H9 (cell line): ENCODE data around the gene SEC16B. TPM values are rescaled to one million over a fixed set of nuclear protein-coding genes. Genes with fewer than 3 reads are reported as not detected.

Experiments
- DNase-seq: peaks from one replicate; pipeline ENCODE4 v3.0.0-alpha.2; 2017
- H2AFZ ChIP-seq: one replicate; pipeline ENCODE4 v1.6.1; 2013; ENCODE audit warnings: mild to moderate bottlenecking, low read length, control low read depth, moderate library complexity
- H2AK5ac ChIP-seq: 2 replicates; pipeline ENCODE4 v1.6.1; 2013; ENCODE audit warnings: low read length, control low read depth, mixed read lengths; ENCODE audit not compliant: insufficient read length
- H2BK120ac ChIP-seq: one replicate; pipeline ENCODE4 v1.6.1; 2013; ENCODE audit warnings: low read depth, mild to moderate bottlenecking, low read length, control low read depth, inconsistent platforms; ENCODE audit not compliant: poor library complexity, severe bottlenecking
- H2BK12ac ChIP-seq: 2 replicates; pipeline ENCODE4 v1.6.1; 2013; ENCODE audit warnings: low read length, control low read depth, mixed read lengths, low read depth; ENCODE audit not compliant: insufficient read length
- H2BK15ac ChIP-seq: 2 replicates; pipeline ENCODE4 v1.6.1; 2013; ENCODE audit warnings: low read depth, low read length, control low read depth
- H2BK20ac ChIP-seq: one replicate; pipeline ENCODE4 v1.6.1; 2013; ENCODE audit warnings: low read depth, mild to moderate bottlenecking, low read length, control low read depth, inconsistent platforms; ENCODE audit not compliant: poor library complexity, severe bottlenecking
- H2BK5ac ChIP-seq: 2 replicates; pipeline ENCODE4 v1.6.1; 2013; ENCODE audit warnings: low read length, control low read depth, mixed read lengths; ENCODE audit not compliant: insufficient read length
- H3K14ac ChIP-seq: 2 replicates; pipeline ENCODE4 v1.6.1; 2013; ENCODE audit warnings: low read length, control low read depth; ENCODE audit not compliant: insufficient read depth
- H3K18ac ChIP-seq: 2 replicates; pipeline ENCODE4 v1.6.1; 2013; ENCODE audit warnings: low read depth, mild to moderate bottlenecking, mixed read lengths, low read length, control low read depth; ENCODE audit not compliant: insufficient read length
- H3K23ac ChIP-seq: 2 replicates; pipeline ENCODE4 v1.6.1; 2013; ENCODE audit warnings: low read length, control low read depth, mixed read lengths, low read depth; ENCODE audit not compliant: insufficient read length
- H3K23me2 ChIP-seq: 2 replicates; pipeline ENCODE4 v1.6.1; 2013; ENCODE audit warnings: low read depth, mild to moderate bottlenecking, mixed read lengths, low read length, control low read depth; ENCODE audit not compliant: insufficient read length, poor library complexity, severe bottlenecking
- H3K27ac ChIP-seq: 2 replicates; pipeline ENCODE4 v1.5.1; 2013; ENCODE audit warnings: low read length, control low read depth, mixed read lengths, low read depth; ENCODE audit not compliant: insufficient read length
- H3K27me3 ChIP-seq: 2 replicates; pipeline ENCODE4 v1.6.1; 2013; ENCODE audit warnings: low read length, control low read depth, inconsistent platforms; ENCODE audit not compliant: insufficient read depth
- H3K4ac ChIP-seq: 2 replicates; pipeline ENCODE4 v1.6.1; 2013; ENCODE audit warnings: low read depth, mild to moderate bottlenecking, control low read depth, inconsistent platforms, low read length, moderate library complexity
- H3K4me1 ChIP-seq: 2 replicates; pipeline ENCODE4 v1.6.1; 2013; ENCODE audit warnings: low read length, control low read depth, inconsistent platforms; ENCODE audit not compliant: insufficient read depth
- H3K4me2 ChIP-seq: 2 replicates; pipeline ENCODE4 v1.6.1; 2013; ENCODE audit warnings: low read length, control low read depth, mixed read lengths; ENCODE audit not compliant: insufficient read length, insufficient read depth
- H3K56ac ChIP-seq: 2 replicates; pipeline ENCODE4 v1.6.1; 2013; ENCODE audit warnings: low read depth, mild to moderate bottlenecking, mixed read lengths, low read length, control low read depth; ENCODE audit not compliant: insufficient read length
- H3K79me1 ChIP-seq: 2 replicates; pipeline ENCODE4 v1.6.1; 2013; ENCODE audit warnings: low read depth, mild to moderate bottlenecking, moderate library complexity, low read length, control low read depth, inconsistent platforms; ENCODE audit not compliant: insufficient read depth, poor library complexity, severe bottlenecking
- H3K79me2 ChIP-seq: 2 replicates; pipeline ENCODE4 v1.6.1; 2013; ENCODE audit warnings: low read length, control low read depth, inconsistent platforms; ENCODE audit not compliant: insufficient read depth
- H3K9ac ChIP-seq: 2 replicates; pipeline ENCODE4 v1.6.1; 2013; ENCODE audit warnings: low read length, control low read depth, mixed read lengths; ENCODE audit not compliant: insufficient read length; ENCODE audit errors: extremely low read depth
- H3K9me3 ChIP-seq: one replicate; pipeline ENCODE4 v1.6.1; 2013; ENCODE audit warnings: low read depth, low read length, inconsistent platforms; ENCODE audit not compliant: control insufficient read depth
- H3T11ph ChIP-seq: one replicate; pipeline ENCODE4 v1.6.1; 2013; ENCODE audit warnings: mild to moderate bottlenecking, low read length, control low read depth, inconsistent platforms
- H4K20me1 ChIP-seq: one replicate; pipeline ENCODE4 v1.6.1; 2013; ENCODE audit not compliant: control insufficient read depth, insufficient read length, insufficient read depth
- H4K5ac ChIP-seq: 2 replicates; pipeline ENCODE4 v1.6.1; 2013; ENCODE audit warnings: low read depth, mild to moderate bottlenecking, mixed read lengths, low read length, control low read depth; ENCODE audit not compliant: insufficient read length
- H4K8ac ChIP-seq: replicated peaks from 2 replicates; pipeline ENCODE4 v1.6.1; 2013; ENCODE audit warnings: low read length, control low read depth, mixed read lengths, low read depth; ENCODE audit not compliant: insufficient read length
- H4K91ac ChIP-seq: 2 replicates; pipeline ENCODE4 v1.6.1; 2013; ENCODE audit warnings: low read depth, mild to moderate bottlenecking, moderate library complexity, mixed read lengths, low read length, control low read depth; ENCODE audit not compliant: insufficient read length
- H3K27ac Mint-ChIP-seq, 3 experiments: 2 replicates in 2 of 3; 3 replicates in 1 of 3; pipeline ENCODE4 v1.8.0; 2020 to 2021; ENCODE audit warnings: mixed read lengths in 3 of 3, mild to moderate bottlenecking in 1 of 3, moderate library complexity in 1 of 3
- H3K27me3 Mint-ChIP-seq: 2 replicates; pipeline ENCODE4 v1.8.0; 2021; ENCODE audit warnings: low read depth, mild to moderate bottlenecking, moderate library complexity, mixed read lengths
- H3K36me3 Mint-ChIP-seq, 3 experiments: 2 replicates in 2 of 3; 3 replicates in 1 of 3; pipeline ENCODE4 v1.8.0; 2020 to 2021; ENCODE audit warnings: low read depth in 3 of 3, mixed read lengths in 3 of 3; ENCODE audit not compliant: insufficient read depth in 1 of 3
- H3K4me1 Mint-ChIP-seq, 2 experiments: 2 replicates each; pipeline ENCODE4 v1.8.0; 2020; ENCODE audit warnings: mixed read lengths in 2 of 2
- H3K4me3 Mint-ChIP-seq, 2 experiments: 2 replicates in 1 of 2; 3 replicates in 1 of 2; pipeline ENCODE4 v1.8.0; 2020 to 2021; ENCODE audit warnings: mild to moderate bottlenecking in 2 of 2, mixed read lengths in 2 of 2, moderate library complexity in 1 of 2
- H3K9me3 Mint-ChIP-seq, 2 experiments: 2 replicates in 1 of 2; 3 replicates in 1 of 2; pipeline ENCODE4 v1.8.0; 2020; ENCODE audit warnings: mild to moderate bottlenecking in 2 of 2, mixed read lengths in 2 of 2, moderate library complexity in 1 of 2
- WGBS: extraction: QIAGEN DNeasy Blood & Tissue Kit; methylation state at CpG from one replicate; pipeline ENCODE4 v1.1.7; 2013; ENCODE audit warnings: missing lambda C conversion rate, low lambda C conversion rate, mixed read lengths; ENCODE audit not compliant: insufficient read length; ENCODE audit errors: extremely low coverage; 5-methylcytosine and 5-hydroxymethylcytosine counted together
- total RNA-seq: library from RNA; stranded (reverse); gene quantifications from 2 replicates; pipeline ENCODE4 v1.2.1, GENCODE V29; 2021
- TF ChIP-seq, protein P1 (sequence below): fragments of 200-600 bp; sonication (generic); conservative IDR thresholded peaks from 3 replicates; pipeline ENCODE4 v1.8.0; 2021; ENCODE audit warnings: antibody characterized with exemption, mild to moderate bottlenecking

SEC16B gene
- total RNA-seq, 1 experiment from 2014 or later: 0.83 TPM

DNA sequence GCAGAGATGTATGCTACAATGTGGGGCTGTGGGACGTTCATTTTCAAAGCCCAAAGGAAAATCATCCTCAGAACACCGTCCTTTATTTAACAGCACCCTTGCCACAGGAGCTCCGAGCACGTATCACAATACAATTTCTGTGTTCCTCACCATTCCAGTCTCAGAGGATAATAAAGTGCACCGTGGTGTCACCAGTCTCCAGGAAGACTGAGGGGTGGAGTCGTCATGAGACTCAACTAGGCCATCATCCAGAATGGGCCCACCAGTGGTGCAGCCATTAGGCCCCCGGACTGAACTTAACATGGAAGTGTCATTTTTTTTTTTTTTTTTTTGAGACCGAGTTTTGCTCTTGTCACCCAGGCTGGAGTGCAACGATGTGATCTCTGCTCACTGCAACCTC lies 17.2 kb downstream of the SEC16B start:
- Histone ChIP-seq H4K20me1 (no peaks in the 10 kb centered on the region), H2BK20ac (no peak overlapping the region), H4K5ac (no peak overlapping the region), H2BK120ac (no peak overlapping the region), H3K4me2 (no peak overlapping the region), H3K27ac (no peak overlapping the region), H3K14ac (no peak overlapping the region), H3K9me3 (no peaks in the 10 kb centered on the region), H3T11ph (no peak overlapping the region), H2AFZ (no peak overlapping the region), H3K4ac (no peak overlapping the region), H3K79me1 (no peaks in the 10 kb centered on the region), H3K9ac (no peak overlapping the region), H3K23me2 (no peaks in the 10 kb centered on the region), H3K18ac (no peak overlapping the region), H3K23ac (no peak overlapping the region), H2BK12ac (no peak overlapping the region), H2AK5ac (no peak overlapping the region), H3K27me3 (no peaks in the 10 kb centered on the region), H2BK15ac (no peak overlapping the region), H4K91ac (no peak overlapping the region), H3K79me2 (no peaks in the 10 kb centered on the region), H3K56ac (no peak overlapping the region), H4K8ac (no peak overlapping the region), H3K4me1 (no peaks in the 10 kb centered on the region), H2BK5ac (no peak overlapping the region)
- H3K4me3 Mint-ChIP-seq: no peak overlapping the region
- no peak overlapping the region for H3K27ac Mint-ChIP-seq
- no peak for DNase-seq
- H3K36me3 Mint-ChIP-seq: no peaks in the 10 kb centered on the region
- no peaks in the 10 kb centered on the region; the same call in 1 of the 2 replicates for H3K27me3 Mint-ChIP-seq
- WGBS: no CpG with 5 or more reads among the region's 9 CpGs
- H3K9me3 Mint-ChIP-seq: no peaks in the 10 kb centered on the region
- peaks cover 4 to 9% of the 10 kb centered on the region in 2 experiments for H3K4me1 Mint-ChIP-seq
- TF ChIP-seq, protein P1, sequence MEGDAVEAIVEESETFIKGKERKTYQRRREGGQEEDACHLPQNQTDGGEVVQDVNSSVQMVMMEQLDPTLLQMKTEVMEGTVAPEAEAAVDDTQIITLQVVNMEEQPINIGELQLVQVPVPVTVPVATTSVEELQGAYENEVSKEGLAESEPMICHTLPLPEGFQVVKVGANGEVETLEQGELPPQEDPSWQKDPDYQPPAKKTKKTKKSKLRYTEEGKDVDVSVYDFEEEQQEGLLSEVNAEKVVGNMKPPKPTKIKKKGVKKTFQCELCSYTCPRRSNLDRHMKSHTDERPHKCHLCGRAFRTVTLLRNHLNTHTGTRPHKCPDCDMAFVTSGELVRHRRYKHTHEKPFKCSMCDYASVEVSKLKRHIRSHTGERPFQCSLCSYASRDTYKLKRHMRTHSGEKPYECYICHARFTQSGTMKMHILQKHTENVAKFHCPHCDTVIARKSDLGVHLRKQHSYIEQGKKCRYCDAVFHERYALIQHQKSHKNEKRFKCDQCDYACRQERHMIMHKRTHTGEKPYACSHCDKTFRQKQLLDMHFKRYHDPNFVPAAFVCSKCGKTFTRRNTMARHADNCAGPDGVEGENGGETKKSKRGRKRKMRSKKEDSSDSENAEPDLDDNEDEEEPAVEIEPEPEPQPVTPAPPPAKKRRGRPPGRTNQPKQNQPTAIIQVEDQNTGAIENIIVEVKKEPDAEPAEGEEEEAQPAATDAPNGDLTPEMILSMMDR: no peak
